ENCODE measurements around the gene CFAP299.
"Not testable (repeated sequence)": the region's sequence is repeated elsewhere in the genome, so short reads cannot be mapped to it uniquely, and the experiment has no call there.

CFAP299 gene

GRCh38 chr4:80749558-80749957 lies 414.0 kb downstream of the CFAP299 start:
- DNase-seq: not testable (repeated sequence)

GRCh38 chr4:80751200-80751599 lies 415.7 kb downstream of the CFAP299 start:
- no peak for DNase-seq

GRCh38 chr4:80767944-80768343 lies 432.4 kb downstream of the CFAP299 start:
- DNase-seq: peak; percentile 14

- DNase-seq: no peak
Measured at GRCh38 chr4:80776168-80776567, 440.6 kb downstream of the CFAP299 start.

GRCh38 chr4:80781431-80781830 lies 445.9 kb downstream of the CFAP299 start:
- DNase-seq: no peak

- no peak for DNase-seq
Measured at GRCh38 chr4:80787306-80787705, 451.8 kb downstream of the CFAP299 start.

- peak; percentile 2 for DNase-seq
Measured at GRCh38 chr4:80788798-80789197, 453.3 kb downstream of the CFAP299 start.

- no peak for DNase-seq
Measured at GRCh38 chr4:80790152-80790551, 454.6 kb downstream of the CFAP299 start.

- not testable (repeated sequence) for DNase-seq
Measured at GRCh38 chr4:80793660-80794059, 458.1 kb downstream of the CFAP299 start.

- DNase-seq: peak; percentile 68
Measured at GRCh38 chr4:80798082-80798481, 462.6 kb downstream of the CFAP299 start.

- not testable (repeated sequence) for DNase-seq
Measured at GRCh38 chr4:80800719-80801118, 465.2 kb downstream of the CFAP299 start.

GRCh38 chr4:80803337-80803736 lies 467.8 kb downstream of the CFAP299 start:
- DNase-seq: no peak

- no peak for DNase-seq
Measured at GRCh38 chr4:80806472-80806871, 470.9 kb downstream of the CFAP299 start.

GRCh38 chr4:80809039-80809729 lies 473.7 kb downstream of the CFAP299 start:
- no peak for DNase-seq

- no peak for DNase-seq
Measured at GRCh38 chr4:80811406-80811805, 475.9 kb downstream of the CFAP299 start.

- DNase-seq: no peak
Measured at GRCh38 chr4:80812145-80812544, 476.6 kb downstream of the CFAP299 start.

GRCh38 chr4:80814266-80814665 lies 478.7 kb downstream of the CFAP299 start:
- no peak for DNase-seq

- peak; percentile 33 for DNase-seq
Measured at GRCh38 chr4:80831383-80832361, 496.1 kb downstream of the CFAP299 start.

- no peak for DNase-seq
Measured at GRCh38 chr4:80839281-80839680, 503.8 kb downstream of the CFAP299 start.

- no peak for DNase-seq
Measured at GRCh38 chr4:80839792-80840191, 504.3 kb downstream of the CFAP299 start.

- DNase-seq: peak; percentile 26
Measured at GRCh38 chr4:80840396-80840795, 504.9 kb downstream of the CFAP299 start.

- no peak for DNase-seq
Measured at GRCh38 chr4:80841587-80842281, 506.2 kb downstream of the CFAP299 start.

GRCh38 chr4:80846210-80846609 lies 510.7 kb downstream of the CFAP299 start:
- no peak for DNase-seq

Data from NCI-H226 (cell line).